Gastroesophageal sphincter (tissue), 3 donors: ENCODE data around the gene IQGAP2.

Experiments used
- CTCF ChIP-seq, 4 experiments: fragments of 200-600 bp in 2 of 4; fragments of 450-650 bp in 2 of 4; sonication (generic) in 1 of 4; IDR thresholded peaks; one replicate each; pipeline ENCODE4 v1.5.1; 2017 to 2019; ENCODE audit warnings: antibody characterized with exemption in 4 of 4, mild to moderate bottlenecking in 2 of 4, moderate library complexity in 2 of 4
- POLR2AphosphoS5 ChIP-seq: sonication (generic); formaldehyde crosslinking; IDR thresholded peaks from one replicate; pipeline ENCODE4 v1.6.1; 2017; ENCODE audit warnings: antibody characterized with exemption

DNA sequence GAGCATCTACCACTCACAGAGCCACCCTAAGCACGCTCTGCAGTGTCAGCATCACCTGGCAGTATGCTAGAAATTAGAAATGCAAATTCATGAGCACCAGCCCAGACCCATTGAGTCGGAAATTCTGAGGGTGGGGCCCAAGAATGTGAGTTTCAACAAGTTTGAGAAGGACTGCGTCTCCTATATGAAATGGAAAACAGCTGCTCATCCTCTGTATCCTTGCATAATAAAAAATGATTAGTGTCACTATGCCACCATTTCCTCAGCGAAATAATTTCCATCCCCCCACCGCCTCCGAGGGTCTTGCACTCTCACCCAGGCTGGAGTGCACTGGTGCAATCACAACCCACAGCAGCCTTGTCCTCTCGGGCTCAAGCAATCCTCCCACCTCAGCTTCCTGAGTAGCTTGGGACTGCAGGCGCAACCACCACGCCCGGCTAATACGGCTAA lies 1.3 kb upstream of the IQGAP2 start:
- TF ChIP-seq CTCF (IDR thresholded peaks at IDR 0.05) = no peak
- no peak for TF ChIP-seq POLR2AphosphoS5
